NB4 (cell line): ENCODE results near the gene GAD2.

ENCODE experiments used
- DNase-seq: peaks from one replicate; pipeline ENCODE4 v3.0.0; 2010; ENCODE audit warnings: low read depth
- H3K4me3 ChIP-seq: one replicate; pipeline ENCODE4 v1.5.1; 2011; ENCODE audit warnings: mild to moderate bottlenecking, low read depth, low read length, moderate library complexity
- CTCF ChIP-seq: IDR thresholded peaks from one replicate; pipeline ENCODE4 v1.5.1; 2012; ENCODE audit warnings: low read depth, low read length
- MAX ChIP-seq: IDR thresholded peaks from 2 replicates; pipeline ENCODE4 v1.6.1; 2011; ENCODE audit warnings: low read depth, low read length
- MYC ChIP-seq: IDR thresholded peaks from 2 replicates; pipeline ENCODE4 v1.6.1; 2011; ENCODE audit warnings: low read depth, low read length
- POLR2A ChIP-seq: IDR thresholded peaks from 2 replicates; pipeline ENCODE4 v1.6.1; 2011; ENCODE audit warnings: mild to moderate bottlenecking; ENCODE audit not compliant: insufficient read length; ENCODE audit errors: extremely low read depth

The GAD2 gene

GRCh38 chr10:26194275-26194674 is 22.3 kb upstream of the GAD2 start:
- TF ChIP-seq CTCF: no peak
- TF ChIP-seq MAX: no peak
- TF ChIP-seq MYC: no peak
- TF ChIP-seq POLR2A: no peak
- DNase-seq: no peak
- H3K4me3 ChIP-seq: no peak overlapping the region

GRCh38 chr10:26197248-26197647 is 19.3 kb upstream of the GAD2 start:
- H3K4me3 ChIP-seq: no peak overlapping the region
- TF ChIP-seq MAX: no peak
- DNase-seq: no peak

- no peak overlapping the region for H3K4me3 ChIP-seq
- no peak for TF ChIP-seq CTCF
- DNase-seq: no peak
These were observed 18.5 kb upstream of the GAD2 start for GRCh38 chr10:26198119-26198518.

- H3K4me3 ChIP-seq: no peak overlapping the region
- no peak for DNase-seq
- TF ChIP-seq MYC (no peak), MAX (no peak), POLR2A (no peak), CTCF (no peak)
These were observed 16.7 kb upstream of the GAD2 start for GRCh38 chr10:26199841-26200240.

- no peak for TF ChIP-seq MAX
- no peak for TF ChIP-seq POLR2A
- TF ChIP-seq CTCF: no peak
- TF ChIP-seq MYC: no peak
- H3K4me3 ChIP-seq: no peak overlapping the region
- DNase-seq: no peak
These were observed 11.4 kb upstream of the GAD2 start for GRCh38 chr10:26205223-26205622.

GRCh38 chr10:26211781-26212444 is 4.7 kb upstream of the GAD2 start:
- TF ChIP-seq POLR2A (no peak), CTCF (no peak), MAX (no peak), MYC (no peak)
- no peak for DNase-seq
- no peak overlapping the region for H3K4me3 ChIP-seq
